B cell (primary cell): Measurements from ENCODE around the gene CD79B. TPM values are rescaled to one million over a fixed set of nuclear protein-coding genes. Genes with fewer than 3 reads are reported as not detected.

Source experiments
- ATAC-seq: fragments of 200-7000 bp; cut with Tn5 transposase; one replicate; pipeline ENCODE4 v1.10.0; 2021; ENCODE audit warnings: low read depth, mild to moderate bottlenecking, moderate number of reproducible peaks, moderate library complexity
- CTCF ChIA-PET: fragments of 350-600 bp; sonication (Branson Sonifier 250); formaldehyde crosslinking; loops from one replicate; lab custom pipeline; 2021; ENCODE audit warnings: antibody characterized with exemption, inconsistent platforms; lab: Charles Lee
- POLR2A ChIA-PET: fragments of 350-600 bp; sonication (Branson Sonifier 250); formaldehyde crosslinking; loops from one replicate; lab custom pipeline; 2021; ENCODE audit warnings: antibody characterized with exemption; lab: Charles Lee
- DNase-seq: peaks from one replicate; pipeline ENCODE4 v3.0.0; 2013
- H2AFZ ChIP-seq: 2 replicates; pipeline ENCODE4 v1.6.1; 2012; ENCODE audit warnings: mild to moderate bottlenecking, low read depth, low read length; ENCODE audit not compliant: insufficient read depth, poor library complexity, severe bottlenecking
- H3K27ac ChIP-seq, 2 donors: 1 replicate in 1 of 2; 2 replicates in 1 of 2; pipeline ENCODE4 v1.5.1; 2012 to 2013; ENCODE audit warnings: low read length in 2 of 2, mild to moderate bottlenecking in 2 of 2, moderate library complexity in 1 of 2
- H3K27me3 ChIP-seq, 4 experiments: fragments of 200-600 bp in 1 of 4; sonication (generic) in 1 of 4; replicated peaks in 1 of 4; 1 replicate in 2 of 4; 2 replicates in 2 of 4; pipeline versions ENCODE4 v1.6.1 to v1.7.0; 2013 to 2016; ENCODE audit warnings: low read length in 3 of 4, mild to moderate bottlenecking in 2 of 4, mixed read lengths in 1 of 4, moderate library complexity in 1 of 4; ENCODE audit not compliant: insufficient read depth in 4 of 4, control insufficient read depth in 3 of 4; ENCODE audit errors: control extremely low read depth in 1 of 4
- H3K36me3 ChIP-seq, 2 experiments: replicated peaks in 1 of 2; 1 replicate in 1 of 2; 2 replicates in 1 of 2; pipeline versions ENCODE4 v1.6.1 to v1.7.1; 2013; ENCODE audit warnings: low read length in 1 of 2; ENCODE audit not compliant: insufficient read depth in 2 of 2, control insufficient read depth in 1 of 2; ENCODE audit errors: control extremely low read depth in 1 of 2, extremely low read depth in 1 of 2
- H3K4me1 ChIP-seq, 2 donors: fragments of 200-600 bp in 1 of 2; sonication (generic) in 1 of 2; 1 replicate in 1 of 2; 2 replicates in 1 of 2; pipeline versions ENCODE4 v1.5.1 to v1.6.1; 2013 to 2017; ENCODE audit warnings: low read length in 2 of 2; ENCODE audit not compliant: control insufficient read depth in 2 of 2, insufficient read depth in 2 of 2
- H3K4me2 ChIP-seq: replicated peaks from 2 replicates; pipeline ENCODE3; 2012; ENCODE audit warnings: mild to moderate bottlenecking, low read depth, low read length; ENCODE audit not compliant: poor library complexity, severe bottlenecking
- H3K4me3 ChIP-seq, 5 experiments: fragments of 200-600 bp in 1 of 5; sonication (generic) in 1 of 5; 1 replicate in 3 of 5; 2 replicates in 2 of 5; pipeline versions ENCODE4 v1.5.1 to v1.7.0; 2011 to 2016; ENCODE audit warnings: low read length in 4 of 5, mild to moderate bottlenecking in 4 of 5, low read depth in 2 of 5, control low read depth in 1 of 5, moderate library complexity in 1 of 5; ENCODE audit not compliant: insufficient read depth in 1 of 5; ENCODE audit errors: control extremely low read depth in 1 of 5, extremely low read depth in 1 of 5
- H3K79me2 ChIP-seq: fragments of 200-600 bp; sonication (generic); one replicate; pipeline ENCODE4 v1.6.0; 2016; ENCODE audit warnings: low read length; ENCODE audit not compliant: control insufficient read depth, insufficient read depth
- H3K9ac ChIP-seq: fragments of 200-600 bp; sonication (generic); 2 replicates; pipeline ENCODE4 v1.6.1; 2017; ENCODE audit warnings: mild to moderate bottlenecking, low read length, moderate library complexity
- H3K9me3 ChIP-seq, 3 donors: one replicate each; pipeline versions ENCODE4 v1.6.1 to v1.7.1; 2013; ENCODE audit warnings: low read length in 2 of 3; ENCODE audit not compliant: control insufficient read depth in 2 of 3, insufficient read depth in 1 of 3; ENCODE audit errors: control extremely low read depth in 1 of 3
- H4K20me1 ChIP-seq: 2 replicates; pipeline ENCODE4 v1.6.0; 2012; ENCODE audit warnings: mild to moderate bottlenecking, low read length; ENCODE audit not compliant: insufficient read depth, control insufficient read depth, poor library complexity, severe bottlenecking
- H3K27ac Mint-ChIP-seq: one replicate; pipeline ENCODE4 v1.8.0; 2021; ENCODE audit warnings: mixed read lengths
- H3K27me3 Mint-ChIP-seq: one replicate; pipeline ENCODE4 v1.8.0; 2021; ENCODE audit warnings: mixed read lengths
- H3K4me1 Mint-ChIP-seq: one replicate; pipeline ENCODE4 v1.8.0; 2021; ENCODE audit warnings: mixed read lengths
- H3K4me3 Mint-ChIP-seq: one replicate; pipeline ENCODE4 v1.8.0; 2021; ENCODE audit warnings: mixed read lengths
- H3K9me3 Mint-ChIP-seq: one replicate; pipeline ENCODE4 v1.8.0; 2022; ENCODE audit warnings: mixed read lengths; ENCODE audit not compliant: insufficient read depth
- CTCF ChIP-seq: fragments of 200-600 bp; IDR thresholded peaks from one replicate; pipeline ENCODE4 v1.8.0; 2022; ENCODE audit warnings: antibody characterized with exemption, mild to moderate bottlenecking
- EZH2 ChIP-seq: IDR thresholded peaks from 2 replicates; pipeline ENCODE4 v1.6.1; 2012; ENCODE audit warnings: borderline replicate concordance, low read depth, mild to moderate bottlenecking, moderate library complexity, low read length; ENCODE audit not compliant: insufficient read depth, poor library complexity, severe bottlenecking
- WGBS: methylation state at CpG from one replicate; pipeline ENCODE4 v1.1.5; 2013; ENCODE audit warnings: missing lambda C conversion rate; ENCODE audit not compliant: insufficient coverage; 5-methylcytosine and 5-hydroxymethylcytosine counted together
- intact Hi-C: fragments of 100-400 bp; cut with micrococcal nuclease; formaldehyde crosslinking; loops from one replicate; pipeline ENCODE4 v1.10.0; 2022
- polyA plus RNA-seq: library from polyadenylated mRNA; depleted of rRNA; stranded (reverse); fragments of >200 nt; gene quantifications from 2 replicates; pipeline ENCODE4 v1.2.3, GENCODE V29; 2012
- total RNA-seq, 2 donors: library from RNA; stranded (reverse); fragments of 120-200 nt in 1 of 2; gene quantifications; 1 replicate in 1 of 2; 2 replicates in 1 of 2; pipeline versions ENCODE4 v1.2.3 to v1.2.4, GENCODE V29; 2013 to 2022

Gene CD79B
- total and polyA plus RNA-seq, 2 donors (not counting 1 experiment from before 2014, with no cell fraction given) = 891 to 1,100 TPM

- TF ChIP-seq CTCF (no peak), EZH2 (no peak)
- CTCF ChIA-PET = interaction anchor here (1.2 to 14.6 kb wide), 7 partner anchors 9 to 178 kb away, joined by 3 to 504 read pairs (median 16); partner anchors contain the start of genes CD79B, CSHL1, GH1 and ICAM2
- no peaks in the 10 kb centered on the region for H3K27me3 Mint-ChIP-seq
- no peak overlapping the region for H3K4me3 ChIP-seq
- H2AFZ ChIP-seq = no peak overlapping the region
- no peak overlapping the region for H3K9ac ChIP-seq
- no peaks in the 10 kb centered on the region for H3K36me3 ChIP-seq
- H3K9me3 Mint-ChIP-seq = no peaks in the 10 kb centered on the region
- H3K4me1 ChIP-seq = peaks cover 32 to 49% of the 10 kb centered on the region in 2 donors
- POLR2A ChIA-PET = interaction anchor here (1.2 to 1.3 kb wide), 2 partner anchors 9 to 12 kb away, joined by 3 to 4 read pairs; no protein-coding TSS in a partner anchor
- ATAC-seq (no peak), DNase-seq (no peak)
- H4K20me1 ChIP-seq = no peaks in the 10 kb centered on the region
- 97% methylated on average over 2 of the region's 4 CpGs for WGBS
- no peaks in the 10 kb centered on the region for H3K79me2 ChIP-seq
- H3K27ac ChIP-seq = no peak overlapping the region
- H3K4me2 ChIP-seq = no peak overlapping the region
- H3K4me1 Mint-ChIP-seq = peaks cover 30% of the 10 kb centered on the region
- H3K27ac Mint-ChIP-seq = peak overlapping the region; percentile 80
- no peak overlapping the region for H3K4me3 Mint-ChIP-seq
- intact Hi-C loops = no loop called here
- no peaks in the 10 kb centered on the region for H3K9me3 ChIP-seq
- H3K27me3 ChIP-seq = no peaks in the 10 kb centered on the region
These were observed 23.7 kb upstream of the CD79B start for GRCh38 chr17:63955791-63956190.

GRCh38 chr17:63955232-63955631, 23.1 kb upstream of the CD79B start:
- ATAC-seq (no peak), DNase-seq (peak; percentile 19)
- no peaks in the 10 kb centered on the region for H3K27me3 Mint-ChIP-seq
- 82% methylated on average over 7 of the region's 11 CpGs for WGBS
- no peaks in the 10 kb centered on the region for H3K36me3 ChIP-seq
- peak overlapping the region; percentile 96 for H3K27ac Mint-ChIP-seq
- H3K4me1 ChIP-seq = peaks cover 36 to 52% of the 10 kb centered on the region in 2 donors
- H3K79me2 ChIP-seq = no peaks in the 10 kb centered on the region
- intact Hi-C loops = no loop called here
- TF ChIP-seq EZH2 (no peak), CTCF (peak; percentile 6)
- H3K4me3 ChIP-seq = no peak overlapping the region
- no peak overlapping the region for H3K4me2 ChIP-seq
- peak overlapping the region; percentile 15 for H3K4me3 Mint-ChIP-seq
- no peaks in the 10 kb centered on the region for H3K27me3 ChIP-seq
- H3K9me3 Mint-ChIP-seq = no peaks in the 10 kb centered on the region
- no peak overlapping the region for H2AFZ ChIP-seq
- peak overlapping the region; percentile 79 to 82 for H3K27ac ChIP-seq
- no peaks in the 10 kb centered on the region for H4K20me1 ChIP-seq
- no peaks in the 10 kb centered on the region for H3K9me3 ChIP-seq
- H3K4me1 Mint-ChIP-seq = peaks cover 31% of the 10 kb centered on the region
- CTCF ChIA-PET = interaction anchor here (1.2 to 14.6 kb wide), 10 partner anchors 9 to 179 kb away, joined by 3 to 504 read pairs (median 19); partner anchors contain the start of genes CD79B, CSHL1, GH1 and ICAM2
- no peak overlapping the region for H3K9ac ChIP-seq
- POLR2A ChIA-PET = interaction anchor here (1.2 to 1.3 kb wide), 3 partner anchors 9 to 20 kb away, joined by 3 to 5 read pairs (median 4); no protein-coding TSS in a partner anchor
